Activated naive CD8-positive, alpha-beta T cell treated with anti-CD3 and anti-CD28 coated beads for 36 hours (primary cell): ENCODE measurements around the gene RNU1-3. TPM values are rescaled to one million over a fixed set of nuclear protein-coding genes. Genes with fewer than 3 reads are reported as not detected.
"Not testable (repeated sequence)": the region's sequence is repeated elsewhere in the genome, so short reads cannot be mapped to it uniquely, and the experiment has no call there.

ENCODE experiments used
- DNase-seq: peaks from one replicate; pipeline ENCODE4 v3.0.0; 2021
- H3K27ac Mint-ChIP-seq: one replicate; pipeline ENCODE4 v1.8.0; 2022; ENCODE audit warnings: mild to moderate bottlenecking, moderate library complexity, mixed read lengths
- H3K27me3 Mint-ChIP-seq: one replicate; pipeline ENCODE4 v1.8.0; 2022; ENCODE audit warnings: mild to moderate bottlenecking, mixed read lengths
- H3K36me3 Mint-ChIP-seq: one replicate; pipeline ENCODE4 v1.8.0; 2021; ENCODE audit warnings: mild to moderate bottlenecking, mixed read lengths
- H3K4me1 Mint-ChIP-seq: one replicate; pipeline ENCODE4 v1.8.0; 2021; ENCODE audit warnings: mixed read lengths
- H3K4me3 Mint-ChIP-seq: one replicate; pipeline ENCODE4 v1.8.0; 2022; ENCODE audit warnings: mild to moderate bottlenecking, moderate library complexity, mixed read lengths
- H3K9me3 Mint-ChIP-seq: one replicate; pipeline ENCODE4 v1.8.0; 2022; ENCODE audit warnings: mixed read lengths
- total RNA-seq, 2 experiments: library from RNA; stranded (reverse); gene quantifications; one replicate each; pipeline ENCODE4 v1.2.3, GENCODE V29; 2021

Gene RNU1-3
- 100 to 1,000 TPM; 874 to 961 TPM for total RNA-seq

DNA sequence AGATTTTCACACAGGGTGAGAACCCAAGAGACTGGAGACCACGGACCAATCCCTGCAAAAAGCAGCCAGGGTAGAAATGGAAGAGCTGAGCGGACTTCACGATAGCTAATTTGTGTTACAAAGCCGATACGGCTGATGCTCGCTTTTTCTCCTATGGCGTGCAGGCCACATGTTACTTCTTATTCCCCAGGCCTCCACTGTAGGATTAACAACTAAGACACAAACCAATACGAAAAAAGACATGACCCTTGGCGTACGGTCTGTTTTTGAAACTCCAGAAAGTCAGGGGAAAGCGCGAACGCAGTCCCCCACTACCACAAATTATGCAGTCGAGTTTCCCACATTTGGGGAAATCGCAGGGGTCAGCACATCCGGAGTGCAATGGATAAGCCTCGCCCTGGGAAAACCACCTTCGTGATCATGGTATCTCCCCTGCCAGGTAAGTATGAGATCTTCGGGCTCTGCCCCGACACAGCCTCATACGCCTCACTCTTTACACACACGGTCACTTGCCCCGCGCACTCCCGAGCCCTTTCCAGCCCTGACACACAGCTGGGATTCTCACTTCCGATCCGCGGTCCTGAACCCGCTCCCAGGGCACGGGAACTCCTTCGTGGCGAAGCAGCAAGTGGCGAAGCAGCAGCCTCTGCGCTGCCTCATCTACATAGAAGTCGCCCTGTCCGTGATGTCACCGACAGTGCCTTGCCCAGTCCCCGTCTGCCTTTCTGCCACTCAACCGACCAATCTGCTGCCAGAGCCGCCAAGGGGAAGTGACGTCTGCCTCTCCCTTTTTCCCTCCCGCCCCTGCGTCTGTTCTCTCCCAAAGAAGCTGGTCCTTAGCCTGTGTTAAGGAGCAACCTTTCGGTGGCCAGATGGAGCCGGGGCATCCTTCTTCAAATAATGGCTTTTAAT is at the start of gene RNU1-3:
TSS of gene RNU1-3 (minus strand) at position 447 of the 912 bp plus-strand sequence.
- H3K27ac Mint-ChIP-seq, H3K9me3 Mint-ChIP-seq, DNase-seq, H3K4me3 Mint-ChIP-seq, H3K27me3 Mint-ChIP-seq, H3K4me1 Mint-ChIP-seq, H3K36me3 Mint-ChIP-seq: not testable (repeated sequence)

- not testable (repeated sequence) for H3K4me3 Mint-ChIP-seq, H3K36me3 Mint-ChIP-seq, H3K4me1 Mint-ChIP-seq, DNase-seq, H3K27ac Mint-ChIP-seq, H3K9me3 Mint-ChIP-seq
- H3K27me3 Mint-ChIP-seq, result peaks cover 22% of the 10 kb centered on the region
Measured at GRCh38 chr1:16713480-16713879, 46.7 kb upstream of the RNU1-3 start.

DNA sequence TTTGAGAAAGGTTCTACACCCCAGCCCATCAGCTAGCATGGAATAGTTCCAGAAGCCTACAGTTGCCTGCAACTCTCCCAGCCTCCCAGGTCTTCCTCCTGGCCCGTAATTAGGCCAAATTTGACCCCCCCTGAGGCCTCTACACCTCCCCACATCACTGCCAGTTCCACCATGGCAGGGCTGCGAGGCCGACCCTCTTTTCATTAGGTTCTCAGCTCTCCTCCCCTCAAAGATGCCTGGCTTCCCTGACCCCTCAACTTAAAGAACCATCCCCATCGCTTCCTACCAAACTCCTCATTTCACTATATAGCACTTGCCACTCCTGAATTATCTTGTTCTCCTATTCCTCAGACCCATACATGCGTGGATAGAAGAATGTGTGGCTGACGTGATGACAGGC is 46.2 kb upstream of the RNU1-3 start:
- not testable (repeated sequence) for DNase-seq, H3K27ac Mint-ChIP-seq, H3K4me3 Mint-ChIP-seq, H3K36me3 Mint-ChIP-seq, H3K9me3 Mint-ChIP-seq, H3K4me1 Mint-ChIP-seq
- peaks cover 21% of the 10 kb centered on the region for H3K27me3 Mint-ChIP-seq

- not testable (repeated sequence) for H3K4me3 Mint-ChIP-seq, H3K27ac Mint-ChIP-seq, H3K9me3 Mint-ChIP-seq, H3K36me3 Mint-ChIP-seq, H3K4me1 Mint-ChIP-seq, DNase-seq
- peaks cover 17% of the 10 kb centered on the region for H3K27me3 Mint-ChIP-seq
Measured at GRCh38 chr1:16712582-16712981, 45.8 kb upstream of the RNU1-3 start.

- H3K27me3 Mint-ChIP-seq, result peaks cover 12% of the 10 kb centered on the region
- not testable (repeated sequence) for H3K4me3 Mint-ChIP-seq, DNase-seq, H3K36me3 Mint-ChIP-seq, H3K9me3 Mint-ChIP-seq, H3K4me1 Mint-ChIP-seq, H3K27ac Mint-ChIP-seq
Measured at GRCh38 chr1:16712131-16712530, 45.4 kb upstream of the RNU1-3 start.

DNA sequence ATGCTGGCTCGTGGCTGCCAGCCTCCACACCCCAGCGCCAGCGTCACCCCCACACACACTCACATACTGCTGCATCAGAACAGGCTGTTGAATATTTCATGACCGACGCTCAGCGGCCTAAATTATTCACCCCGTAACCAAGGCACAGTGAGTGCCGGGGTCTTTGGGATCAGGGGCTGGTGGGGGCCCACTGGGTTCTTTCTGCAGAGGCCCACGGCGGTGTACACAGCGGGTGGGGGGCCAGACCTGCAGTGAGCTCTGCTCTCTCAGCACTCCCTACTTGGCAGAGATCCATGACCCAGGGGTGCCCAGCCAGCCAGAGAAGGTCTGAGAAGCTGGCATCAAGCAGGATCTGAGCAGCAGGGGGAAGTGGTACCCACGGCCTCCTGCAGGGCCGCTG is 43.9 kb upstream of the RNU1-3 start:
- H3K27me3 Mint-ChIP-seq, DNase-seq, H3K9me3 Mint-ChIP-seq, H3K36me3 Mint-ChIP-seq, H3K27ac Mint-ChIP-seq, H3K4me3 Mint-ChIP-seq, H3K4me1 Mint-ChIP-seq: not testable (repeated sequence)

GRCh38 chr1:16709659-16710087 is 42.9 kb upstream of the RNU1-3 start:
- not testable (repeated sequence) for H3K27ac Mint-ChIP-seq, DNase-seq, H3K4me3 Mint-ChIP-seq, H3K4me1 Mint-ChIP-seq, H3K36me3 Mint-ChIP-seq, H3K9me3 Mint-ChIP-seq, H3K27me3 Mint-ChIP-seq

DNA sequence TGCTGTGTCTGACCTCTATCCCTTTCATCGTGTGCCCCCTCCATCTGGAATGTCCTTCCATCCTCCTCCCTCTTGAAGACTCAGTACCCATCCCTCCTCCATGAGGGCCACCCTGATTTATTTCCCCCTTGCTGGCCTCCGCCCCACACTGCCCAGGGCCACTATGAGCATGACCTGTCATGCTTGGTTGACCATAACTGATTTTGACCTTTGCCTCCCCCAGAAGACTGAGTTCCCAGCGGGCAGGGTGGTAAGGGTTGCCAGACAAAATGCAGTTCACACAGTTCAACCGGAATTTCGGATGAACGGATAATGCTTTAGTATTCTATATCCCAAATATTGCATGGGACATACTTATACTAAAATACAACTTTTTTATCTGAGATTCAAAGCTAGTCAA is 42.0 kb upstream of the RNU1-3 start:
- not testable (repeated sequence) for H3K4me1 Mint-ChIP-seq, H3K27ac Mint-ChIP-seq, H3K4me3 Mint-ChIP-seq, DNase-seq, H3K9me3 Mint-ChIP-seq, H3K27me3 Mint-ChIP-seq, H3K36me3 Mint-ChIP-seq

GRCh38 chr1:16707130-16708093 is 40.7 kb upstream of the RNU1-3 start:
- not testable (repeated sequence) for H3K27ac Mint-ChIP-seq, H3K36me3 Mint-ChIP-seq, DNase-seq, H3K9me3 Mint-ChIP-seq, H3K27me3 Mint-ChIP-seq, H3K4me3 Mint-ChIP-seq, H3K4me1 Mint-ChIP-seq

DNA sequence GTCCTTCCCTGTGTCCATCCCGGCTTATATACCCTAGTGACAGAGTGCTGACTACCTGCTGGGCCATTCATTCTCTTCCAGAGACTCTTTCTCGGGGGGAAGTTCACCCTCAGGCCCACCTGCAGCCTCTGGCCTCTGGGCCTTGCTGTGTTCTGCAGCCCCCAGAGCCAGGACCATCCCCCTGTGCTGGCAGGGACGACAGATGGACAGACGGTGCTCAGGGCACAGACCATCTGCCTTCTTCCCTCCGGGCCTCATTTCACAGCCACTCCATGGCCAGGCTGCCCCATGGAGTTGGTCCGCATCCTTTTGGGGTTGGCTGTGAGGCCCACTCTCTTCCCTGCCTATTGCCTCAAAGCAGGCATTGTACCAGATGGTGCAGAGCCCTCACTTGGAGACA is 39.6 kb upstream of the RNU1-3 start:
- H3K27ac Mint-ChIP-seq, H3K36me3 Mint-ChIP-seq, H3K4me3 Mint-ChIP-seq, H3K27me3 Mint-ChIP-seq, DNase-seq, H3K9me3 Mint-ChIP-seq, H3K4me1 Mint-ChIP-seq: not testable (repeated sequence)

DNA sequence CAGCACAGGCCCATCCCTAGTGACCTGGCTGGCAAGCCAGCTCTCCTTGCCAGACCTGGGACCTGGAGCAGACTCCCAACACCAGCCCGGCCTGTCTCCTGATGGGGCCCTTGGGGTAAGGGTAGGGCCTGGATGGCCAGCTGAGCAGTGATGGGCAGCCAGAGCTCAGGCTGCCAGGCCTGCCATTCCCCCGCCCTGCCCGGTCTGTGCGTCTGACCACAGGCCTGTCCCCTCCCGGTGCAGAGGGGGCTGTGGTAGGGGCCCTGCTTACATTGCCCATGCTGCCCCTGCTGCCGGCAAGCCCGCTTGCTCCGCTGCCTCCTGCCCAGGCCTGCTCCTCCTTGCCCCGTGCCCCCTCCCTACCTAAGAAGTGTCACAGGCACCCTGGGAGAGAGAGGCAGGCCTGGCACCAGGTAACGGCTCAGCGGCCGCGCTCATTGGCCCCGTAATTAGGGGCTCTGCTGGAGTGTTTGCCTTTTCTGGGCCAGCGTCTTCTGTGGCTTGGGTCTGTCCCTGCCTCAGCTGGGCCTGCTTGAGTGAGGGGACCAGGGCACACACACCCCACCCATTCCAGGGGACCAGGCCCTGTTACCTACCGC is 37.9 kb upstream of the RNU1-3 start:
- H3K27ac Mint-ChIP-seq, H3K27me3 Mint-ChIP-seq, H3K4me3 Mint-ChIP-seq, H3K9me3 Mint-ChIP-seq, DNase-seq, H3K4me1 Mint-ChIP-seq, H3K36me3 Mint-ChIP-seq: not testable (repeated sequence)

DNA sequence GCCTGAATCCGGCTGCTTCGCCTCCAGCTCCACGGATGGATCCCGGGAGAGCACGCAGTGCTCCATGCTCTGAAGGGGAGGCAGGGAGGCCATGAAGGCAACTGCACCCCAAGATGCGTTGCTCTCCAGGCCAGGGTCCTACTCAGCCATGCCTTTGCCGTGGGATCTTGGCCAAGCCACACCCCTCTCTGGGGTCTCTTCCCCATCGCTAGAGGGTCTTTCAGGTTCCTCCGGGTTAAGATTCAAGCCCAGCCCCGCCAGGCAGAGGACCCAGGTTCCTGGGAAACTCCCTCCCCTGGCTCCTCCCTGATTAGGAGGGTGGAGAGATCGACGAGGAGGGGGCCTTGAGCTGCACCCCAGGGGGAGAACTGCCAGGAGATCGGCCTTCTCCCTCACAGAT is 37.3 kb upstream of the RNU1-3 start:
- H3K4me3 Mint-ChIP-seq, H3K27me3 Mint-ChIP-seq, H3K9me3 Mint-ChIP-seq, DNase-seq, H3K4me1 Mint-ChIP-seq, H3K36me3 Mint-ChIP-seq, H3K27ac Mint-ChIP-seq: not testable (repeated sequence)

DNA sequence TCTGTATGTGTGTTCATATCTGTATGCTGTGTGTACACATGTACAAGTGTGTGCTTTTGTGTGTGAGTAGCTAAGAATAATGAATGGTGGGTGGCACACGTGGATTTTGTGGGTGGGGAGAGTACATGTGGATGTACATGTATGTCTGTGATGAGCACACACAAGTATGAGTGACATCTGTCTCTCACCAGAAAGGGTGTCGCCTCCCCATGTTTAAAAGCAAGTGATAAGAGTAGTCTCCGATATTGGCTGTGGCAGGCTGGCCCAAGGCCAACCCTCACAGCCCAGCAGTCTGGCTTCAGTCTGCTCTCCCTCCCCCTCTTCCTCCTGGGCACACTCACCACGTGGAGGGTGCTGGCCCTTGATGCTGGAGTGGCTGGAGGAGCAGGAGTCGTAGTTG is 36.9 kb upstream of the RNU1-3 start:
- not testable (repeated sequence) for DNase-seq, H3K27ac Mint-ChIP-seq, H3K9me3 Mint-ChIP-seq, H3K27me3 Mint-ChIP-seq, H3K4me1 Mint-ChIP-seq, H3K4me3 Mint-ChIP-seq, H3K36me3 Mint-ChIP-seq

DNA sequence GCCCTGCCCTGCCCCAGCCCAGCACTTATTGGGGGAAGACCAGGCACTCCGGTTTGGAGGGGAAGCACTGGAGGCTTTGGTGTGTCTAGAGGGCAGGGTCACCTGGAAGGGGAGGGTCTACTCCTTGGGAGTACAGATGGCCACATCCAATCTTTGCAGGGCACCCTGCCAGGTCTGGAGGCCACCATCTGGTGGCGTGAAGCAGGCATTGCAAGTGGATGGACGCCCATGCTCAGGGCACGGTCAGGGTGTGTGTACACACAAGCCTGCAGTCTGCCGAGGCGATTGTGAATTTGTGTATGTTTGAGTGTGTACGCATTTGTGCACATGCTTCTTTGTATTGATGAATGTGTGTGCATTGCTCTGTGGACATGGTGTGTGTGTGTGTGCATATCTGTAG is 36.4 kb upstream of the RNU1-3 start:
- not testable (repeated sequence) for DNase-seq, H3K9me3 Mint-ChIP-seq, H3K4me3 Mint-ChIP-seq, H3K27me3 Mint-ChIP-seq, H3K27ac Mint-ChIP-seq, H3K4me1 Mint-ChIP-seq, H3K36me3 Mint-ChIP-seq

GRCh38 chr1:16702280-16702679 is 35.5 kb upstream of the RNU1-3 start:
- not testable (repeated sequence) for H3K4me1 Mint-ChIP-seq, H3K27me3 Mint-ChIP-seq, DNase-seq, H3K9me3 Mint-ChIP-seq, H3K4me3 Mint-ChIP-seq, H3K27ac Mint-ChIP-seq, H3K36me3 Mint-ChIP-seq
